22Rv1 (cell line): ENCODE measurements around the gene GRM1.

Experiments used
- H3K27ac ChIP-seq: fragments of 450-650 bp; 2 replicates; pipeline ENCODE4 v1.5.1; 2017
- CTCF ChIP-seq: fragments of 450-650 bp; IDR thresholded peaks from 2 replicates; pipeline ENCODE4 v1.5.1; 2017; ENCODE audit warnings: mild to moderate bottlenecking
- ZFX ChIP-seq: fragments of 450-650 bp; IDR thresholded peaks from 2 replicates; pipeline ENCODE4 v1.6.1; 2017; ENCODE audit warnings: antibody characterized with exemption, borderline replicate concordance

The GRM1 gene

GRCh38 chr6:146351018-146351417 is 322.2 kb downstream of the GRM1 start:
- no peak overlapping the region for H3K27ac ChIP-seq
- TF ChIP-seq ZFX = no peak
- TF ChIP-seq CTCF = no peak

GRCh38 chr6:146352163-146352562 is 323.3 kb downstream of the GRM1 start:
- H3K27ac ChIP-seq = no peak overlapping the region
- TF ChIP-seq ZFX (no peak), CTCF (no peak)

GRCh38 chr6:146354451-146354850 is 325.6 kb downstream of the GRM1 start:
- no peak for TF ChIP-seq CTCF
- no peak for TF ChIP-seq ZFX
- no peak overlapping the region for H3K27ac ChIP-seq

- H3K27ac ChIP-seq = no peak overlapping the region
- TF ChIP-seq ZFX (no peak), CTCF (no peak)
Observed at GRCh38 chr6:146355521-146356100, 326.7 kb downstream of the GRM1 start.

GRCh38 chr6:146357578-146358430 is 328.9 kb downstream of the GRM1 start:
- no peak for TF ChIP-seq ZFX
- no peak for TF ChIP-seq CTCF
- H3K27ac ChIP-seq = no peak overlapping the region

GRCh38 chr6:146358431-146359046 is 329.7 kb downstream of the GRM1 start:
- TF ChIP-seq CTCF (no peak), ZFX (no peak)
- no peak overlapping the region for H3K27ac ChIP-seq

GRCh38 chr6:146359131-146359530 is 330.3 kb downstream of the GRM1 start:
- TF ChIP-seq ZFX (no peak), CTCF (no peak)
- H3K27ac ChIP-seq = no peak overlapping the region
